ENCODE data around the gene DNTT.

DNTT gene

GRCh38 chr10:96310321-96310669 lies 6.1 kb downstream of the DNTT start:
- no peak for DNase-seq

- DNase-seq: no peak
Observed at GRCh38 chr10:96311180-96311715, 7.0 kb downstream of the DNTT start.

GRCh38 chr10:96313344-96313743 lies 9.1 kb downstream of the DNTT start:
- no peak for DNase-seq

- DNase-seq: no peak
Observed at GRCh38 chr10:96317067-96317833, 13.0 kb downstream of the DNTT start.

GRCh38 chr10:96319754-96320474 lies 15.7 kb downstream of the DNTT start:
- no peak for DNase-seq

- no peak for DNase-seq
Observed at GRCh38 chr10:96321822-96322221, 17.6 kb downstream of the DNTT start.

GRCh38 chr10:96322275-96322674 lies 18.0 kb downstream of the DNTT start:
- DNase-seq: no peak

GRCh38 chr10:96324447-96324846 lies 20.2 kb downstream of the DNTT start:
- DNase-seq: no peak

GRCh38 chr10:96325719-96326373 lies 21.6 kb downstream of the DNTT start:
- no peak for DNase-seq

- DNase-seq: no peak
Observed at GRCh38 chr10:96327462-96327861, 23.2 kb downstream of the DNTT start.

GRCh38 chr10:96333101-96333500 lies 28.9 kb downstream of the DNTT start:
- DNase-seq: no peak

GRCh38 chr10:96334616-96335526 lies 30.6 kb downstream of the DNTT start:
- no peak for DNase-seq

- DNase-seq: no peak
Observed at GRCh38 chr10:96337106-96337505, 32.9 kb downstream of the DNTT start.

- DNase-seq: no peak
Observed at GRCh38 chr10:96338279-96338925, 34.2 kb downstream of the DNTT start.

GRCh38 chr10:96339383-96339782 lies 35.1 kb downstream of the DNTT start:
- DNase-seq: no peak

- DNase-seq: no peak
Observed at GRCh38 chr10:96339956-96340904, 36.0 kb downstream of the DNTT start.

- no peak for DNase-seq
Observed at GRCh38 chr10:96341219-96342182, 37.3 kb downstream of the DNTT start.

- no peak for DNase-seq
Observed at GRCh38 chr10:96342402-96342801, 38.2 kb downstream of the DNTT start.

GRCh38 chr10:96344178-96344577 lies 39.9 kb downstream of the DNTT start:
- no peak for DNase-seq

GRCh38 chr10:96345222-96345621 lies 41.0 kb downstream of the DNTT start:
- no peak for DNase-seq
